Central memory CD4-positive, alpha-beta T cell (primary cell): ENCODE measurements around the gene GNB1L.

Experiments used
- DNase-seq: peaks from one replicate; pipeline ENCODE4 v3.0.0; 2022

Gene GNB1L

DNA sequence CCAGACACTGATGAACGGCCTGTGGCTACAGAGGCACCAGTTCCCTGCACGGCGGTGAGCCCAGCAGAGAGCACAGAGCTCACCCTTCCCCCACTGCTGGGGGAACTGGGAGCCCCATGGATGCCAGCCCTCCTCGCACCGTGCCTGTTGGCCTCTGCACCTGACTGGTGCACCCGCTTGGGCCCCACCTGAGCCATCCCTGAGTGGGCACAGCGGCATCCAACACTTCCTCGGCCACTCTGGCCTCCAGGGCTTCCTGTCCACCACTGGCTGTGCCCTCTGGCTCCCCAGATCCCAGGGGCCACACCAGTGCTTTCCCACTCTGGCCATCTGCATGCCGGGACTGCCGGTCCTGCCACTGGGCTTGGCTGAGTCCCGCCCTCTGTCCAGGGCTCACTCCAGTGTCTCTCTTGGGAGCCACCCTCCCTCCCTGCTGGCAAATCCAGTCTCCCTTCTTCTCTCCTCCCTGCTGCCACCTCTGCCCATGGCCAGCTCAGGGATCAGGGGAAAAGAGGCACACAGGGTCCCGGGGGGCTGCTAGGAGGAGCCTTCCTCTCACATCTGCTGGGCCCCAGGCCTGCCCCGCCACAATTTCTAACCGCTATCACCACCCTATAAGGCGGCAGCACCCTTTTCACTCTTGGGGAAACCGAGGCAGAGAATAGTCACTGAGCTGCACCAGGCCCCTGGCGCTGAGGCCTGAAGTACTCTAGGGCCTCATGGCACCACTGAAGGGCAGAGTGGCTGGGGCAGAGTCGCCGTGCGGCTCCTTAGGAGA lies 33.0 kb downstream of the GNB1L start:
- no peak for DNase-seq

DNA sequence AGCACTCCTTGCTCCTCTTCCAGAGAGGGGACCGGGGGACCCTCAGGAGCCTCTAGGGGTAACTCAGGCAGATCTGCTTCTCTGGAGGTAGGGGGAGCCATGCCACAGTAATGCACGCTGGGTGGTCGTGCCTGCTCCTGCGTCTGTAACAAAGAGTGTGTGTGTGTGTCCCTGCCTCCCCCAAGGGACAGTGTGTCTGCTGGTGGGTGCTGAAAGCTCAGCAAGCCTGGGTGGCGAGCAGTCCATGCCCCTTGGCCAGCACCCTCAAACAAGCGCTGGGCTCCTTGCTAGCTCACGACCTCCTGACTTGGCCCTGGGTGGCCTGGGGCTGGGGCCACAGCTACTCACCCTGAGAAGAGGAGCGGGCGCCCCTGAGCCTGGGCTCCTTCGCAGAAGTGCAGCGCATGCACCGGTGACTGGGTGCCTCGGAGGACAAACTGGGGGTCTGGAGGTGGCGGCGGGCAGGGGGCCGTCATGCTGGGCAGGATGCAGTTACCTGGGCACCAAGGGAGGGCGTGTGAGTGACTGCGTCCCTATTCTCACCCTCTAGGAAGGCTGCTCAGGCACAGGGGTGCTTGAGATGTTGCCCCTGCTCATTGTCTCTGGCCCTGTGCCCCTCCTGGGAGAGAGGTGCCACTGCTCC lies 33.7 kb downstream of the GNB1L start:
- DNase-seq = no peak

DNA sequence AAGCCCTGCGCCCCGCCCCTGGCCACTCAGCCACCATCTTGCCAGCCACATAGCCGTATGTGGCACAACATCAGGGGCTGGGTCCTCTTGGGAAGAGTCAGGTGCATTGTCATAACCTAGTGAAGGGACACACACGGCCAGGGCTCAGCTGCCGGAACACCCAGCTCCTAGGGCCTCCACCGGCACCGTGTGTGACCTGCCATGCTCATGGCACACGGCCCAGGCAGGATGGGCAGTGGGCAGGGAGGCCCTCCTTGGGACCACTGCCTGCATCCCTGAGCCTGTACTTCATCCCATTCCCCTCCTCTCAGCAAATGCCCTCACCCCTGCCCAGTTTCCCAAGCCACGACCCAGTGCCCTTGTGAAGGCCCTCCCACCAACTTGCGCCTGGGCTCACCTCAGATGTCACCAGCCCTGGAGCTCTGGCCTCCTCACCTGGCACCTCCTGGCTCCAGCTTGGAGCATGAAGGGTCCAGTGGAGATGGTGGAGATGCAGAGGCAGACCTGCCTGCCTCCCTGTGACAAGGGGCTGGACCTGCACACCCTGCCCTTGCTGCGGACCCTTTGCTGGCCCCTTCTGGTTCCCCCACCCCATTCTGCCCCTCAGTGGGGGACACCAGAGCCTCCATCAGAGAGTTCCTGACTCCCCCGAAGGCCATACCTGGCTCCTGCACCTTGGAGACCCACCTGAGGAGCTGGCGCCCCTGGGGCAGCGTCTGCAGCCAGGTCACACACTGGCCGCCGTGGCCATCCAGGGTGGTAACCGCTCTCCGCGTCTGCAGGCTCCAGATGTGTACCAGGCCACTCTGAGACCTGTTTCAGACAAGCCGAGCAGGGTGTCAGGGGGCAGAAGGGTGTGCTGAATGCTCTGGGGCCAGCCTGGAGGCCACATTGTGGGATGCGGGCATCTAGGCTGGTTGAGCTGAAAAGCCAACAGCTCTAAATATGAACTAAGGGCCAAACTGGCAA lies 34.5 kb downstream of the GNB1L start:
- DNase-seq = no peak

DNA sequence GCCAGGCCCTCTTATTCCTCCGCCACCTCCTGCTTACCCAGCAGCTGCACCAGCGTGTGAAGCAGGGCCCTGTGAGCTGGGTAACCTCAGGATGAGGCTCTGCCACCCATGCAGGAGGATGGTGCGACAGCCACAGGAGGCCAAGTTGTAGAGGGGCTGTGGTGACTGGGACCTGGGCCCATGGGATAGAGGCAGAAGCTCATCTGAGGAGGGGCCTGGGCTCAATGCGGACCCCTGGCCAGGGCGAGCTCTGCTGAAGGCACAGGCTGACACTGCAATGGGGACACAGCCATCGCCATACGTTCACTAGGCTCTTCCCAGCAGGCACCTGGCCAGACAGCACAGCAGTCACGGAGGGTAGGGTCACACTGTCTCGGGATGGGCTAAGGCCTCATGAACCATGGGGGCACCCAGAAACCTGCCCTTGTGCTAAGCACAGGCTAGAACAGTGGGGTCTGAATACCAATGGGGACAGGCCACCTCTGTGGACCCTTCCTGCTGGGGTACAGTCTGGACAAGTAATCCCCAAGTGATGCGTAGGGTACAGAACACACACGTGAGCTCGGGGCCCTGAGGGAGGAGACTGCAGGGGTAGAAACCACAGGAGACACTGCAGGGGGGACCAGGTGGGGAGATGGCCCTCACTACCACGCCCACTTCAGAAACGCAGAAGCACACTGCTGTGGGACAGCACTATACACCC lies 35.3 kb downstream of the GNB1L start:
- DNase-seq = no peak

DNA sequence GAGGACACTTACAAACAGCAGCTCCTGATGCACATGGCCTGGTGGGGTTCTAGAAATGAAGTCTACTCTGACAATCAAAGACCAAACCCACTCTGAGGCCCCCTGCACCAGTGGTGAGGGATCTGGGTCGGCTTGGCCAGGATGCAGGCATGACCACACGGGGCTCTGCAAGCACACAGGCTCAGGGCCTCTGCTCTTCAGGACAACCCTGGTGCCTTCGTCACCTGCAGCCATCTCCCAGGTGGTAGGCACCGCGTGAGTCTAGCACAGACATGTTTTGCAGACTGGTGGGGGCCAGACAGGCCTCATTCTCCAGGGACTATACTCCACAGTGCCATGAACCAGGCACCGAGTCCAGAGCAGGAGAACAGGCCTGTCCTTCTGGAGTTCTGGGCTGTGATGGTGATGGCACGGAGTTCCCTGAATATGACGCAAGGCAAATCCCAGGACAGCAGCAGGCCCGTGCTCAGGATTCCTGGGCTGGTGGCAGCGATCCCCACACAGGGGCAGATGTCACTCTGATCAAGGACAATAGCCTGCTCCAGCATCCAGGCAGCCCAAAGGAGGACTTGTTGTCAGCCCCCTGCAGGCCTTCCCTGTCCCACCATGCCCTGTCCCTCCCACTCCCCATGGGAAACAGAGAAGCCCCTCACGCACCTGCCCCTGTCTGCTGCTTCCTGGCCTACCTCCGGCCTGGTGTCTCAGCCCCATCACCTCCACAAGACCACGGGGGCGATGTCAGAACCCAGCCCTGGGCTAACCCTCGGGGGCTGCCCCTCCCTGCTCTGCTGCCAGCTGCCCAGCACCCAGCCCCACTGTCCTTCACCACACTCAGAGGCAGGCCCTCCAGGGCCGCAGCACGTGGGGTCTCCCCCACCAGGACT lies 36.1 kb downstream of the GNB1L start:
- no peak for DNase-seq

DNA sequence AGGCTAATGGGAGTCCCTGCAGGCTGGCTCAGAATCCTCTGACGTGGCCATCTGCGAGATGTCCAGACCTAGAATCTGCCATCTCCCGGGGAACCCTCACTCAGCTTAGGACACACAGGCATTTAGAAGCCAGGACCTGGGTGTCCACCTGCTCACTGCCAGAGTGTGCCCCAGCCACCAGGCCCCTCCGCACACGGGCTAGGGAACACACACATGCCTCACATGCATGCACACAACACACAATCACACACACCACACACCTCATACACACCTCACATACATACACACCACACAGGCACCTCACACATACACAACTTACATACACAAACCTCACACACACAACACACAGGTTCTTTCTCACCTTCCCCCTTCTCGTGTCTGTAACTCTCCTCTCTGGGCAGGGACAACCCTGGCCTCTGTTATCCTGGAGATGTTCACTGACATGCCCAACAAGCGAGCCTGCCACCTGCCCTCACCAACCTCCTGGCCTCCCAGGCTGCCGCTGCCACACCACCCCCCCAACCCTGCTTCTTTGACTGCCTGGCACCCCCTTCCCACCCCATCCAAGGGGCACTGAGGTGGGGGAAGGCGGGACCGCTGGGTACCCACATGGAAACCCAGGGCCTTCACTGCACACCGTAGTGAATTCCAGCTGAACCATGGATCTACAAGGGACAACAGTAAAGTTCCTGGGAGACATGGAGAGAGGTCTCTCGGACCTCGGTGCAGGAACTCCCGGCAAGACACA lies 38.1 kb downstream of the GNB1L start:
- DNase-seq = no peak

DNA sequence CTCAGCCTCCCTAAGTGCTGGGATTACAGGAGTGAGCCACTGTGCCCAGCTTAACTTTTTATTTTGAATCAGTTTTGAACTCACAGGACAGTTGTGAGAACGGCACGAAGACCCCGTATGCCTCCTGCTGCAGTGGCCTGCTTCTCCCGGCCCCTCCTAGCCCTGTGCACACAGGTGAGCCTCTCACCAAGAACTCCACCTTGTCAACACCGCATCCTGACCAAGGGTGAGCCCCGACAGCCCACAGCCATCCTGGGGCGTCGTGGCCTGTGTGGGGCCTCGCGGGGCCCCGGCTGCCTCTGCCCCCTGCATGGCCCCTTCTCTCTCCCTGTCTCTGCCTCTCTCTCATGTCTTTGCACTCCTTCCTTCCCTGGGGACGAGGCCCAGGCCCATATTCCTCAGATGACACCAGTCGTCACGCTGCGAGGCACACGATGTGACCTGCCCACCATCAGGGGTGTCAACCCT lies 38.8 kb downstream of the GNB1L start:
- no peak for DNase-seq

DNA sequence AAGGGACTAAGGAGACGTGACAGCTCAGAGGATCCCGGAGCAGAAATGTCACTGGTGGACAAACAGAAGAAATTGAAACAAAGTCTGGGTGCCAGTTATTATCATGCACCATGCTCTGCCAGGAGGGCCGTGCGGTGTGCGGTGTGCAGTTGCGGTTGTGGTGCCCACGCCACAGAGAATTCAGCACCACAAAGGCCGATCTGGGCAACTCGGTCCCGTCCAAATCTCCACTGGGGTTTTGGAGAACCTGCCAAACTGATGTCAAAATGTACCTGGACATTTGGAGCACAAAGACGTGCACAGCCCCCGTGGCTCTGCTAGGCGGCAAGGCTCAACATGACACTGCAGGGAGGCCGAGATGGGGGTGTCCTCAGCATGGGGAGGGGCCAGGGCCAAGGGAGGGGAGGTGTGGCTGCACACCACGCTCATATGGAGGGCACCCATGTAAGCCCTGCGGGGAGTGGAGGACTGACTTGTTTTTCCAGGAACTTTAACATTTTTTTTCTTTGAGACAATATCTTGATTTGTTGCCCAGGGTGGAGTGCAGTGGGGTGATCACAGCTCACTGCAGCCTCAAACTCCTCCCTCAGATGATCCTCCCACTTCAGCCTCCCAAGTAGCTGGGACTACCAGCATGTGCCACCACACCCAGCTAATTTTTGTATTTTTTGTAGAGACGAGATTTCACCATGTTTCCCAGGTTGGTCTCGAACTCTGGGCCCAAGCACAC lies 39.4 kb downstream of the GNB1L start:
- no peak for DNase-seq

DNA sequence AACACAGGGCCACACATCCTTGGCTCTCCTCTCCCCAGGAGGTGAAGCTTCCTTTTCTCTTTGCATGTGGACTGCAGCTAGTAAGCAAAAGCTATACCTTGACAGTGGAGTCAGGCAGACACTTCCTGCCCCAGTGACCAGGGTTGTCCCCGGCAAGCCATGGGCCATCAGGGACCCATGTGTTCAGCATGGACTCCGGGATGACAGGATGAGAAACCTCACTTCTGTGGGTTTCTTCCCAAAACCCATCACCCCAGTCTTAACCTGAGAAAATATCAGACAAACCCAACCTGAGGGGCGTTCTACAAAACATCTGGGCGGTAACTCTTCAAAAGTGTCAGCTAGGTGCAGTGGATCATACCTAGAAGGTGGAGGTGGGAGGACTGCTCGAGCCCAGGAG lies 40.2 kb downstream of the GNB1L start:
- no peak for DNase-seq

DNA sequence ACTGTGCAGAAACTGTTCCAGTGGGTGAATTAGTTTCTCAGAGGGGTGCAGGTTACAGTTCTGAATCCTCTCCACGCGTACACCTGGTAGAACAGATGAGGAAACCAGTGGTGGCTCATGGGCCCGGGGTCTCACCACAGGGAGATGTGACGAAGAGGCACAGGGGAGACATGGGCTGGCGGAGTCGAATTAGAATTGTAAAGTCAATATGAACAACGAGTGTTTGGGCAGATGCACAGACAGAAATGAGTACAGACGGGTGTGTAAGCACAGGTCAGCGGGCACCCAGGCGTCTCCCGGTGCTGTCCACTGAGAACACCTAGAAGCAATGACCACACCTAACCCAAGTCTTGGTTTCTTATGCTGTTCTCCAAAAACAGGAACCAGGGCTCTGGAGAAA lies 41.8 kb downstream of the GNB1L start:
- no peak for DNase-seq

DNA sequence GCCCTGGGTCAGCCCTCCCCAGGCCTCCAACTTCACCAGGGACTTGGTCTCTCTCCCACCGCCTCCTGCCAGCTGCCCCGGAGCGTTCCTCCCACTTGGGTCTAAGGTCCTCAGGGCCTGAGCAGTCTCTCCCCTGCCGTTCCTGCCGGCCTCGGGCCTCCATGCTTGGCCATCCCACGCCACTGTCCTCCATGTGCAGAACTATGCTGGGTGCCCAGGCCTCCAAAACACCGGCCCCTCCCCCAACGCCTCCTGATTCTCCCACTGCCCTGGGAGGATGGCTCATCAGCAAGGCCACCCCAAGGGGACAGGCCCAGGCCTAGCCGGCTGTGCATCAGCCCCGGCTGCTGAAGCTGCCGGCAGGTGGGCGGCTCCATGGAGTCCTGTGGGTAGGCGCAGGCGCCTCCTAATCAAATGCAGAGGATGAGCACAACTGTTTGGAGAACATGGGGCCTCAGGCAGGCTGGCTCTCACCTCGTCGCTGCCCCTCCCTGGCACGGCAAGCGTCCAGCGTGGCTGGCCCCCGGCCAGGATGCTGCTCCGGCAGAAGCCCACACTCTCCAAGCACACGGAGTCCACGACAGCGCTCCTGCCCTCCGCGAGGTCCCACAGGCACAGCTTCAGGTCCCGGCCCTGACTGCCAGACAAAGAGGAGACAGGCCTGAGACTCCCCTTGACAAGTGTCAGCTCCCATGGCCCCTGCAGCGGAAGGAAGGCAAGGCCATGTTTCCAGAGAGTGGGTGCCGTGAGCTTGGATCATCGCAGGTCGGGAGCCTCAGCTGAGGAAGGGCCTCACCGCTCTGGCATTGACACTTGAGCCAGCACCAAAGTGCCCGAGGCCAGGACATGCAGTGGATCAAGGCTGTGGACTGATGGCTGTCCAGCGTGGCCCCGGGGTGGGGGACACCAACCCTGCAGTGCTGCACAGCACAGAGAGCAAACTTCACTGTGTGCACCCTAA lies 42.6 kb downstream of the GNB1L start:
- DNase-seq = no peak

DNA sequence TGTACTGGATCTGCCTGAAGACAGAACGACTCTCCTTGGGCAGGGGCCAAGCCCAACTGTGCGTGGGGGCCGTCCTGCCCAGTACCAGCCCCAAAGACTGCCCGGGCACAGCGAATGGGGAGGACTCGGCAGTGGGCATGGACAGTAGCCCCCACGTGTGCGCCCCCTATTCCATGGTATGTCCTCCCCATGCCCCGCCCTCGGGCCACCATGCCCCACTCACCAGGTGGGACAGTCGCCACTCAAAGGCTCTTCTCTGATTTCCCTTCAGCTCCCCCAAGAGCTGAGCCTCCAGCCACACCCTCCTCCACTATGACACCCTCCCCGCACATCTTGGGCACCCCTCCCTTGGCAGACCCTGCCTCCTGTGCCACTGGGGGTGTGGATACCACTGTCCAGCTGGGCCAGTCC lies 43.5 kb downstream of the GNB1L start:
- DNase-seq = no peak

DNA sequence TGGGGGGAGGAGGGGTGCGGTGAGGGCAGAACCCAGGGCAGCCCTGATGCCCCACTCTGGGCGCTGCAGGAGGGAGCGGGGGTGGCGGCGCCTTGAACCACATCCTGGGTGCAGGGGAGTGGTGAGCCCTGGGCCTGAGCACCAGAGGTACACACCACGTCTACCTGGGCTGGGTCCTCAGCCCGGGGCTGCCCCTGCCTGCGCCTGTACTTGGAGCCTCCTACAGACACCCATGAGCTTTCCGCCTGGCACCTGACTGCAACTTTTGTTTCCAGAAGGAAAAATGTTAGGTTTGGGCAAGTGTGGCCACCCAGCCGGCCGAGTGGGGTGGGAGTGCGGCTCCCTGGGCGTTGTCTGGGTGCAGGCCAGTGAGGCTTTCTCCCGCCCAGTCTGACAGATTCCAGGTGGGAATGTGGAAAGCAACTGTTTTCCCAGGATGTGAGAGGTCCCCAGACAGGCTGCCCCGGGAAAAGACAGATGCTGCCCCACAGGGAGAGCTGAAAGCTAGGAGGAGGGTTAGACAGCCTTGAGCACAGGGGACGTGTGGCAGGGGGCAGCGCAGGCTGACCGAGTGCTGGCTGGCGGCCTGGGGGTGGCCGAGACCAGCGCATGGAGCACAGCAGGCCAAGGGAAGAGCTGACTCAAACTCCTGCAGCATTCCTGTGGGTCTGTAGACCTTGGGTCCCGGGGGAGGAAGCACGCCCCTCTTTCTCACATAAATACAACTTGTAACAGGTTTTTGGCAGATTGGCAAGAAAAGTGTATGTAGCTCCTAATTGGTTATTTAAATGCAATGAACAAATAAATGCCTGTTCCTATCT lies 44.1 kb downstream of the GNB1L start:
- DNase-seq = no peak

DNA sequence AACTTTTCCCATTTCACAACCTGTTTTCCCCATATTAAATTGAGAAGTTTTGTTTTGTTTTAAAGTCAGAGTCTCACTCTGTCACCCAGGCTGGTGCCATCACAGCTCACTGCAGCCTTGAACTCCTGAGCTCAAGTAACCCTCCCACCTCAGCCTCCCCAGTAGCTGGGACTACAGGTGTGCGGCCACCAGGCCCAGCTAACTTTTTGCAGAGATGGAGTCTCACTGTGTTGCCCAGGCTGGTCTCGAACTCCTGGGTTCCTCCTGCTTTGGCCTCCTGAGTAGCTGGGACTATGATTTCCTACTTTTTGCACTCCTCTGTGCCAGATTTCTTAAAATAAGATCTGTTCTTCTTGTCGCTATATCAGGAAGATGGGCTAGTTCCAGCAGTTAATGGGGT lies 44.9 kb downstream of the GNB1L start:
- no peak for DNase-seq

DNA sequence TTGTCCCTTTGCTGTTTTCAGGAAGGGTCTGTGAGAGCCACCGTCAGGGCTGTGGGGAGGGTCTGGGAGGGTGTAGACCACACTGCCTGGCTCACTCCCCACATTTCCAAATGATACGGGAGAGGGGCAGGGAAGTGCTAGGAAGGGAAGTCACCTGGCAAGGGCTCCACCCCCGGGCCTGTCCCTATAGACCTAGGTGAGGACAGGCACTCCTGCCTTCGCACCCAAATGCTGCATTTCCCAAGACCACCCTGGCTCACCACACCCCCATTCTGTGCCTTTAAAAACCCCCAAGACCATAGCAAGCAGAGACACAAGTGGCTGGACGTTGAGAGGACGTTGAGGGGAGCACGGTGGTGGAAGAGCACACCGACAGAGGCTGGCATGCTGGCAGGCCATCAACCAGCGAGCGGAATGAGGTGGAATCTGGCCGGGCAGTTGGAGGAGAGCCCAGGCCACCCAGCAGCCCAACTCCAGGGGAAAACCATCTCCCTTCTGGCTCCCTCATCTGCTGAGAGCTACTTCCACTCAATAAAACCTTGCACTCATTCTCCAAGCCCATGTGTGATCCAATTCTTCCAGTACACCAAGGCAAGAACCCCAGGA lies 45.7 kb downstream of the GNB1L start:
- DNase-seq = no peak

DNA sequence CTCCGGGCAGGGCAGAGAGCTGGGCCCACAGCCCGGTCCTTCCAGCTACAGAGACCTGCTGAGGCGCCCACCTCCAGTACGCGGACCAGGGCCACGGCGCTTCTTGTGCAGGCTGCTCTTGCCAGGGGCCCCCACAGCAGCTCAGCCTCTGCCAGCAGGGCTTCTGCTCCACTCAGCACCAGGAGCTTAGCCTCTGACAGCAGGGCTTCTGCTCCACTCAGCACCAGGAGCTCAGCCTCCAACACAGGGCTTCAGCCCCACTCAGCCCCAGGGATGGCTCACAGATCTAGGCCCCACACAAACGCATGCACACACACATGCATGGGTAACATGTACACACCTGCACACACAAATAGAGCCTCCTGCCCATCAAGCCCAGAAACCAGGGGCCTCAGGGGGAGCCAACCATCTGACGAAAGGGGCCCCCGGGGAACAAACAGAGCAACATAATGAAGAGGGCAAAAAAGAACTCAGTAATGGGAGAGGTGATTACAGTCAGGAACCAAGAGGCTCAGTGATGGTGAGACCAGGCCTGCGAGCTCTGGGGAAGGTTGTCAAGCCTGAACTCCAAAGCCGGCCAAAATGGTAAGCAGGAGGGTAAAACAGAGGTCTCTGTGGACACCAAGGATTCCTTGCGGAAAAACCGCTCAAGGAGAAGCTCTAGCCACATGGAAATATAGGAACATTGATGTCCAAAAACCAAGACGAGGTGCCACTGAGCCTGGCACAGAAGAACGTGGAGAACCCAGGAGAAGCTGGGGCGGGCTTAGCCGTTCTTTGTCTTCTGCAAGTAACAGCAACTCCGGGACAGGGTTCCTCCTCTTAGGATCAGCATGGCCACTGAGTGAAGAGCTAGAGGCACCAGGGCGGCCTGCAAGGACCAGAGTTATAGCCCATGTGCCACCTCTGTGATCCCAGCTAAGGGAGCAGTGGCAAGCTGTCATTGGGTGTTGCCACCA lies 46.5 kb downstream of the GNB1L start:
- no peak for DNase-seq
